ENCODE results near the gene ZNF28.
"Not testable (repeated sequence)": the region's sequence is repeated elsewhere in the genome, so short reads cannot be mapped to it uniquely, and the experiment has no call there.

ZNF28 gene

GRCh38 chr19:52833541-52833940 is 12.1 kb upstream of the ZNF28 start:
- not testable (repeated sequence) for H3K14ac ChIP-seq (ENCODE audit: low read length); H3K9ac ChIP-seq (ENCODE audit: low read depth, low read length, poor library complexity); DNase-seq (ENCODE audit: low spot score); H4K8ac ChIP-seq (ENCODE audit: low read depth, low read length); H3K27ac ChIP-seq (replicated peaks; ENCODE audit: low read length); H3K27me3 ChIP-seq (ENCODE audit: control insufficient read depth in 3 of 3, insufficient read depth in 3 of 3, low read depth in 1 of 3, low read length in 3 of 3); H3K4me2 ChIP-seq (ENCODE audit: insufficient read depth, low read length, poor library complexity, severe bottlenecking); H3K79me1 ChIP-seq (ENCODE audit: low read depth, low read length); H2BK120ac ChIP-seq (ENCODE audit: low read depth, low read length); H3K4me3 ChIP-seq (ENCODE audit: low read length in 2 of 2); H2BK12ac ChIP-seq (ENCODE audit: low read length); H3K36me3 ChIP-seq (replicated peaks in 1 of 2; ENCODE audit: control insufficient read depth in 2 of 2, insufficient read depth in 2 of 2, low read length in 2 of 2); H3K23ac ChIP-seq (ENCODE audit: low read depth, low read length, poor library complexity); H3K18ac ChIP-seq (ENCODE audit: low read length); H2BK5ac ChIP-seq (ENCODE audit: low read length); H2BK15ac ChIP-seq (ENCODE audit: low read length); H3K4ac ChIP-seq (ENCODE audit: low read length); H4K91ac ChIP-seq (ENCODE audit: low read depth, low read length, poor library complexity); H2AK5ac ChIP-seq (ENCODE audit: low read depth, low read length); H3K4me1 ChIP-seq (ENCODE audit: control insufficient read depth in 2 of 2, insufficient read depth in 1 of 2, low read depth in 1 of 2, low read length in 2 of 2); H2AFZ ChIP-seq (ENCODE audit: low read length)
- no CpG with 5 or more reads among the region's 5 CpGs for WGBS, 2 donors (ENCODE audit: extremely low coverage in 2 of 2, insufficient read length in 2 of 2, insufficient replicate concordance in 1 of 2)
- H3K9me3 ChIP-seq (replicated peaks in 1 of 2; ENCODE audit: control insufficient read depth in 2 of 2, insufficient read depth in 1 of 2, low read depth in 1 of 2, low read length in 2 of 2): peaks cover 4 to 20% of the 10 kb centered on the region in 2 donors

- not testable (repeated sequence) for H3K4ac ChIP-seq (ENCODE audit: low read length); H3K27me3 ChIP-seq (ENCODE audit: control insufficient read depth in 3 of 3, insufficient read depth in 3 of 3, low read depth in 1 of 3, low read length in 3 of 3); H3K18ac ChIP-seq (ENCODE audit: low read length); H2BK120ac ChIP-seq (ENCODE audit: low read depth, low read length); DNase-seq (ENCODE audit: low spot score); H3K4me3 ChIP-seq (ENCODE audit: low read length in 2 of 2); H3K14ac ChIP-seq (ENCODE audit: low read length); H3K36me3 ChIP-seq (replicated peaks in 1 of 2; ENCODE audit: control insufficient read depth in 2 of 2, insufficient read depth in 2 of 2, low read length in 2 of 2); H4K91ac ChIP-seq (ENCODE audit: low read depth, low read length, poor library complexity); H2BK5ac ChIP-seq (ENCODE audit: low read length); H4K8ac ChIP-seq (ENCODE audit: low read depth, low read length); H3K4me1 ChIP-seq (ENCODE audit: control insufficient read depth in 2 of 2, insufficient read depth in 1 of 2, low read depth in 1 of 2, low read length in 2 of 2); H3K4me2 ChIP-seq (ENCODE audit: insufficient read depth, low read length, poor library complexity, severe bottlenecking); H3K79me1 ChIP-seq (ENCODE audit: low read depth, low read length); H3K9ac ChIP-seq (ENCODE audit: low read depth, low read length, poor library complexity); H2BK12ac ChIP-seq (ENCODE audit: low read length); H3K23ac ChIP-seq (ENCODE audit: low read depth, low read length, poor library complexity); H2AFZ ChIP-seq (ENCODE audit: low read length); H2AK5ac ChIP-seq (ENCODE audit: low read depth, low read length); H3K9me3 ChIP-seq (replicated peaks in 1 of 2; ENCODE audit: control insufficient read depth in 2 of 2, insufficient read depth in 1 of 2, low read depth in 1 of 2, low read length in 2 of 2); H2BK15ac ChIP-seq (ENCODE audit: low read length); H3K27ac ChIP-seq (replicated peaks; ENCODE audit: low read length)
- WGBS, 2 donors (ENCODE audit: extremely low coverage in 2 of 2, insufficient read length in 2 of 2, insufficient replicate concordance in 1 of 2): no CpG with 5 or more reads among the region's 7 CpGs
These were observed 8.4 kb upstream of the ZNF28 start for GRCh38 chr19:52829866-52830265.

- Histone ChIP-seq H2AFZ (ENCODE audit: low read length) (no peak overlapping the region), H2BK12ac (ENCODE audit: low read length) (no peak overlapping the region), H2AK5ac (ENCODE audit: low read depth, low read length) (no peak overlapping the region), H3K23ac (ENCODE audit: low read depth, low read length, poor library complexity) (no peak overlapping the region), H3K4ac (ENCODE audit: low read length) (no peak overlapping the region), H3K36me3 (replicated peaks in 1 of 2; ENCODE audit: control insufficient read depth in 2 of 2, insufficient read depth in 2 of 2, low read length in 2 of 2) (no peaks in the 10 kb centered on the region), H3K14ac (ENCODE audit: low read length) (no peak overlapping the region), H3K79me1 (ENCODE audit: low read depth, low read length) (no peaks in the 10 kb centered on the region), H3K27ac (replicated peaks; ENCODE audit: low read length) (no peak overlapping the region), H3K18ac (ENCODE audit: low read length) (no peak overlapping the region), H3K9me3 (replicated peaks in 1 of 2; ENCODE audit: control insufficient read depth in 2 of 2, insufficient read depth in 1 of 2, low read depth in 1 of 2, low read length in 2 of 2) (no peaks in the 10 kb centered on the region), H3K4me2 (ENCODE audit: insufficient read depth, low read length, poor library complexity, severe bottlenecking) (no peak overlapping the region), H3K9ac (ENCODE audit: low read depth, low read length, poor library complexity) (no peak overlapping the region), H4K8ac (ENCODE audit: low read depth, low read length) (no peak overlapping the region), H3K27me3 (ENCODE audit: control insufficient read depth in 3 of 3, insufficient read depth in 3 of 3, low read depth in 1 of 3, low read length in 3 of 3) (no peaks in the 10 kb centered on the region), H3K4me1 (ENCODE audit: control insufficient read depth in 2 of 2, insufficient read depth in 1 of 2, low read depth in 1 of 2, low read length in 2 of 2) (no peaks in the 10 kb centered on the region), H4K91ac (ENCODE audit: low read depth, low read length, poor library complexity) (no peak overlapping the region), H3K4me3 (ENCODE audit: low read length in 2 of 2) (no peak overlapping the region), H2BK120ac (ENCODE audit: low read depth, low read length) (no peak overlapping the region), H2BK5ac (ENCODE audit: low read length) (no peak overlapping the region), H2BK15ac (ENCODE audit: low read length) (no peak overlapping the region)
- DNase-seq (ENCODE audit: low spot score): no peak
- WGBS, 2 donors (ENCODE audit: extremely low coverage in 2 of 2, insufficient read length in 2 of 2, insufficient replicate concordance in 1 of 2): no CpG with 5 or more reads among the region's 5 CpGs
These were observed 4.3 kb upstream of the ZNF28 start for GRCh38 chr19:52825765-52826164.

GRCh38 chr19:52823676-52824075 is 2.2 kb upstream of the ZNF28 start:
- H3K4ac ChIP-seq (ENCODE audit: low read length): no peak overlapping the region
- H4K91ac ChIP-seq (ENCODE audit: low read depth, low read length, poor library complexity): no peak overlapping the region
- H3K9me3 ChIP-seq (replicated peaks in 1 of 2; ENCODE audit: control insufficient read depth in 2 of 2, insufficient read depth in 1 of 2, low read depth in 1 of 2, low read length in 2 of 2): no peaks in the 10 kb centered on the region
- H3K36me3 ChIP-seq (replicated peaks in 1 of 2; ENCODE audit: control insufficient read depth in 2 of 2, insufficient read depth in 2 of 2, low read length in 2 of 2): no peaks in the 10 kb centered on the region
- no peak overlapping the region for H4K8ac ChIP-seq (ENCODE audit: low read depth, low read length)
- no peak overlapping the region for H3K9ac ChIP-seq (ENCODE audit: low read depth, low read length, poor library complexity)
- no peak overlapping the region for H2AFZ ChIP-seq (ENCODE audit: low read length)
- H2AK5ac ChIP-seq (ENCODE audit: low read depth, low read length): no peak overlapping the region
- no peaks in the 10 kb centered on the region for H3K79me1 ChIP-seq (ENCODE audit: low read depth, low read length)
- H3K18ac ChIP-seq (ENCODE audit: low read length): no peak overlapping the region
- H3K4me1 ChIP-seq (ENCODE audit: control insufficient read depth in 2 of 2, insufficient read depth in 1 of 2, low read depth in 1 of 2, low read length in 2 of 2): no peaks in the 10 kb centered on the region
- no peak overlapping the region for H3K27ac ChIP-seq (replicated peaks; ENCODE audit: low read length)
- WGBS, 2 donors (ENCODE audit: extremely low coverage in 2 of 2, insufficient read length in 2 of 2, insufficient replicate concordance in 1 of 2): no CpG with 5 or more reads among the region's 12 CpGs
- H3K27me3 ChIP-seq (ENCODE audit: control insufficient read depth in 3 of 3, insufficient read depth in 3 of 3, low read depth in 1 of 3, low read length in 3 of 3): no peaks in the 10 kb centered on the region
- H3K14ac ChIP-seq (ENCODE audit: low read length): no peak overlapping the region
- no peak overlapping the region for H3K4me3 ChIP-seq (ENCODE audit: low read length in 2 of 2)
- no peak overlapping the region for H2BK15ac ChIP-seq (ENCODE audit: low read length)
- no peak overlapping the region for H2BK5ac ChIP-seq (ENCODE audit: low read length)
- no peak overlapping the region for H3K4me2 ChIP-seq (ENCODE audit: insufficient read depth, low read length, poor library complexity, severe bottlenecking)
- H2BK120ac ChIP-seq (ENCODE audit: low read depth, low read length): no peak overlapping the region
- no peak overlapping the region for H3K23ac ChIP-seq (ENCODE audit: low read depth, low read length, poor library complexity)
- H2BK12ac ChIP-seq (ENCODE audit: low read length): no peak overlapping the region
- DNase-seq (ENCODE audit: low spot score): no peak
